ENCODE data around the gene AGPAT1.
"Not testable (repeated sequence)": the region's sequence is repeated elsewhere in the genome, so short reads cannot be mapped to it uniquely, and the experiment has no call there.

The AGPAT1 gene

DNA sequence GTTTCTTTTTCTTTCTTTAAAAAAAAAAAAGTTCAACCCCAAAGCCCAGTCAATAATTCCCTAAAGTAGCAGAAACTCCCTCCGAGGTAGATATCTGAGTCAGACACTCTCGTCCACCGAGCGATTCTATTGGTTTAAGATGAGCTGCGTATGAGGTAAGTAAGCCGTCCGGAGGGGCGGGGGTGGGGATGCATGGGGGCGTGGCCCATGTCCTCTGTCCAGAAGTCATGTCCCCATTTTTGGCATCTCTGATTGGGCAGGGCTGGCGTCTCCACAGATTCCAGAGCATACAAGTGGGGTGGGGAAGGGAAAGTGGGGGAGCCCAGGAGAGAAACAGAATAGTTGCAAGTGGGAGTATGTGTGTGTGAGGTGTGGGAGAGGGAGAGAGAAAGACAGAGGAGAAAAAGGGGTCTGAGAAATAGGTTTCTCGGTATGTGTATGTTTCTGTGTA, 9.8 kb upstream of the AGPAT1 start:
- not testable (repeated sequence) for DNase-seq

DNA sequence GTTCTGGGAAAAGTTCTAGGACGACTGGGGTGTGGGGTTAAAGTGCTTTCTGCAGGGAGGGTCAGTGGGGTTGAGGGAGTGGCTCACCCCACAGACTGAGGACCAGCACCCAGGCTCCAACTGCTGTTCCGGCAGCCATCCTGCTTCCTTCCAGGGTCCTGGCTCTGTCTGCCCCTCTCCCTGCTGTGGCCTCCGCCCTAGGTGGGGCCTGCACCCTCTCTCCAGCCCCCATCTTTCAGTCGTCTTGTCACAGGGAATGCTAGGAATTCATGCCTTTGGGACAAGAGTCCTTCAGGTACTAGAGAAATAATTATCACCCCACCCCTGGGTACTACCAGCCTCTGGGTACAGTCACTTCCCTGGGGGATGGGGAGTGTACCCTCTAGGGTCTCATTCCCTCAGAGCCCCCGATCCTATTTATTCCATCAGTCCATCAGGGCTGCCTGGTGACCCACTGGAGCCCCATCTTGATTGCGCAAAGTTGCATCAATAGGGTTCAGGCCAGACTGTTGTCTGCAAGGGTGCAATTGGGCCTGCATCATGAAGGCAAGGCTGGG, 8.3 kb upstream of the AGPAT1 start, which contains the start of gene AGER:
Gene AGER (minus strand): TSS at position 170 of the 557 bp plus-strand sequence. CDS start 31 bp downstream, at position 139.
- no peak for DNase-seq

DNA sequence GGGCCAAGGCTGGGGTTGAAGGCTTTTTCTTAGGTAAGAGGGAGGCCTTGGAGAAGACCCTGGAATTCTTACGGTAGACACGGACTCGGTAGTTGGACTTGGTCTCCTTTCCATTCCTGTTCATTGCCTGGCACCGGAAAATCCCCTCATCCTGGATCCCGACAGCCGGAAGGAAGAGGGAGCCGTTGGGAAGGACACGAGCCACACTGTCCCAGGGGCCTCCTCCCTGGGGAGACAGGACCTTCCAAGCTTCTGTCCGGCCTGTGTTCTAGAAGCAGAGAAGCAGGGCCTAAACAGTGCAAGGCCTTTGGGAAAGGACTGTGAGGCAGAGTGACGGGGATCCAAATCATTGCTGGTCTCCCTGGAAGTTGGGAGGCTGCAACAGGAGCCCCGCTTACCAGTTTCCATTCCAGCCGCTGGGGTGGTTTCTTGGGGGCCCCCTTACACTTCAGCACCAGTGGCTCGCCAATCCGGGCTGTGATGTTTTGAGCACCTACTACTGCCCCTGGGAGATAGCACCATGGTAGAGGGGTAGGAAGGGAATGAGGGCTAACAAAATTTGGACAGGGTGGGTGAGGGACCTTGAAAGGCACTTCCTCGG, 7.7 kb upstream of the AGPAT1 start:
- DNase-seq: no peak

DNA sequence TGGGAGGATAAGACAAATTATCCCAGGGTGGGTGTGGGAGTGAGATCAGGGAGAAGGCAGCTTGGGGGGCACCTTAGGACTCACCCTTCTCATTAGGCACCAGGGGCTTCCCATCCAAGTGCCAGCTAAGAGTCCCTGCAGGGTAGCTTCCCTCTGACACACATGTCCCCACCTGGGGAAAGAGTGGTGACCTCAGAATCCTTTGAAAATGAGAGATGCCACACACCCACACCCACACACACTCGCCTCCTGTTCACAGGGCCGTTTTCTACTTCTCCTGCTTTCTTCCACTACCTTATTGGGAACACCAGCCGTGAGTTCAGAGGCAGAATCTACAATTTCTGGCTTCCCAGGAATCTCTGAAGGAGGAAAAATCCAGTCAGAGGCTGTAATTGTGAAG, 7.1 kb upstream of the AGPAT1 start:
- DNase-seq: no peak

DNA sequence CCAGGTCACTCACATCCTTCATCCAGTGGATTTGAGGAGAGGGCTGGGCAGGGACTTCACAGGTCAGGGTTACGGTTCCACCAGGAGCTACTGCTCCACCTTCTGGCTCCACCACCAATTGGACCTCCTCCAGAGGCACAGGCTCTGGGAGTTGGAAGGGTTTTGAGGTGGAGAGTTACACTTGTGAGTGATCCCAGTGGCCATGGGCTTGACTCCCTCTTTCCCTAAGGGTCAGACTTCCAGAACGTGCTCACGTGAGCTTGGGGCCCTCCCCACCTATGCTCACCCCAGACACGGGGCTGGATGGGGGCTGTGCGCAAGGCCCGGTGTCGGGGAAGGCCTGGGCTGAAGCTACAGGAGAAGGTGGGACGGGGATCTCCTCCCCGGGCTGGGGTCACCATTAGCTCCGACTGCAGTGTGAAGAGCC, 6.7 kb upstream of the AGPAT1 start:
- no peak for DNase-seq

DNA sequence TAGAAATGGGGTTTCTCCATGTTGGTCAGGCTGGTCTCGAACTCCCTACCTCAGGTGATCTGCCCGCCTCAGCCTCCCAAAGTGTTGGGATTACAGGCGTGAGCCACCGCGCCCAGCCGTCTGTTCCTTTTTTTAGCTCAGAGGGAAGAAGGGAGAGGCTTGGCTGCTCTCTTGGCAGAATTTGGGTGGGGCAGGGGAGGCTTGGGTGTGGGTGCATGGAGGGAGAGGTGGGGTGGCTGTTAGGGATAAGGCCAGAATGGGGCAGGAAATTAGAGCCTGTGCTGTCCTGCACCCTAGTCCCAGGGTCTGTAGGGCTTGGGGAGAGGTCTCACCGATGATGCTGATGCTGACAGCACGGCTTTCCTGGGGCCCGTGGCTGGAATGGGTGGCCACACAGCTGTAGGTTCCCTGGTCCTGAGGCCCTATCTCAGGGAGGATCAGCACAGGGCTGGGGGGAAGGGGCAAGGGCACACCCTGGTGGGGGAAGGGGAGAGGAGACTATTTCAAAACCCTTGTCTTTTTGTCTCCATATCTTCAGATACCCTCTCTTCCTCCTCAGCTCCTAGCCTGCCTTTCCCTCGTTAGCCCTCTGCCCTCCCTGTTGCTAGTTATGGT, 6.1 kb upstream of the AGPAT1 start:
- DNase-seq: no peak

DNA sequence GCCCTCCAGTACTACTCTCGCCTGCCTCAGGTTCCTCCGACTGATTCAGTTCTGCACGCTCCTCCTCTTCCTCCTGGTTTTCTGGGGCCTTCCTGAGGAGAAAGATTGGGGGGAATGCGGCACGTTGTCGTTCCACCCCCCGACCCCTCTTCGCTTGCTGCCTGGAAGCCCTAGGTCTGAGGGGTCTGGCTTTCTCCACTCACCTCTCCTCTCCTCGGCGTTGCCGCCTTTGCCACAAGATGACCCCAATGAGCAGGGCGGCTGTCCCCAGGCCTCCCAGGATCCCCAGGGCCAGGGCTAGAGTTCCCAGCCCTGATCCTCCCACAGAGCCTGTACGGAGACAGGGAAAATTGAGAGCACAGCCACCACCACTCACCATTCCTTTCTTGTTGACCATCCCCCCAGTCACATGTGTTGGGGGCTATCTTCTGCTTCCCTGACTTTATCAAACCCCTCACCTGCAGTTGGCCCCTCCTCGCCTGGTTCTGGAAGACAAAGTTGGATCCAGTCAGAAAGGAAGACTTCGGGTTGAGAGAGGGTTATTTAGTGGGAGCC, 5.3 kb upstream of the AGPAT1 start:
- no peak for DNase-seq

DNA sequence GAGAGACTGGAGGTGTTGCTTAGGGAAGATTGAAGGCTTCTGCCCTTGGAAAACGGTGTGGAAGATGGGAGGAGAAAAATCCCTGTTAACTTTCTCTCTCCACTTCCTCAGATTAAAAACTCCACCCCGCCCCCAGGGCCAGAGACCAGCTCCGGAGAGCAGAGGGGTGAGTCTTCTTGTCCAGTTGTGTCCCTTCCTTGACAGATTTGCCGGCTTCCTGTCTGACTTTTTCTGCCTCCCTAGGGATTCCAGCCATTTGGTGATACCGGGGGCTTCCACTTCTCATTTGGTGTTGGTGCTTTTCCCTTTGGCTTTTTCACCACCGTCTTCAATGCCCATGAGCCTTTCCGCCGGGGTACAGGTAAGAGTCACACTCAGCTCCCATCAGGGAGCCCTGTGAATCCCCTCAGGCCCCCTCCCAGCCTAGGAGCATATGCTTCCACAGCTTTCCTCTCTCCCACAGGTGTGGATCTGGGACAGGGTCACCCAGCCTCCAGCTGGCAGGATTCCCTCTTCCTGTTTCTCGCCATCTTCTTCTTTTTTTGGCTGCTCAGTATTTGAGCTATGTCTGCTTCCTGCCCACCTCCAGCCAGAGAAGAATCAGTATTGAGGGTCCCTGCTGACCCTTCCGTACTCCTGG, 4.0 kb upstream of the AGPAT1 start:
- DNase-seq: no peak

DNA sequence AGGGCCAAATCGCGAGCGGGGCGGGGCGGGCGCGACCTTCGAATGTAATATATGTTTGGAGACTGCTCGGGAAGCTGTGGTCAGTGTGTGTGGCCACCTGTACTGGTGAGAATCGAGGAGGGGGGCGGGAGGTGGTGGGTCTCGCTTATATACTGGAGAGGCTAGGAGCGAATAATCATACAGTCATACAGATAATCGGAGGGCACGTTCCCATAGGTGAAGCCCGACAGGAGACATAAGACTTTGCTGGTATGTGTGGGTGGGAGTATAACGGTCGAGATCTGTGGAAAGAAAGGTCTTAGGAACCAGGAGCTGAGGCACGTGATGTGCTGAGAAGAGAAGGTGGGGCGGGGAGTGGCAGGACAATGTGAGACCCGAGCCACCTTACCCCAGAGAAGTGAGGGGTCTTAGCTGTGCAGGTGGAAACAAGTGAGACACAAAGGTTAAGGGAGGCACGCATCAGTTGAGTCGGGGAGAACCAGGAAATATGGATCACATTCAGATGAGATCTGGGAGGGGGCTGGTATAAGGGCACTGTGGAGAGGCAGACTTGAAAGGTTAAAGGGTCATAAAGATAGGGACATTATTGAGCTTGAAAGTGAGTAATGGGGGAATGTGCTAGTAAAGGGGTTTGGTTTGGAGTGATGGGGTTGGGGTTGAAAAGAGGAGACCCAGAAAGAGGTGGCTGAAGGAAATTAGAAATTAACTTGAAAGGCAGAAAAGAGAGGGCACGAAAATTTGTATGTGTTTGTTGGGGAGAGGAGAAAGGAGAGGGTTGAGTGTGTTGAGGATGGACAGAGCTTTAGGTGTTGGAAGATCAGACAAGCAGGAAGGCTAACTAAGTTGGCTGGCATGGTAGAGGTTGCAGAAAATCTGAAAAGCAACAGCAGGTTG, 2.9 kb upstream of the AGPAT1 start:
- no peak for DNase-seq

DNA sequence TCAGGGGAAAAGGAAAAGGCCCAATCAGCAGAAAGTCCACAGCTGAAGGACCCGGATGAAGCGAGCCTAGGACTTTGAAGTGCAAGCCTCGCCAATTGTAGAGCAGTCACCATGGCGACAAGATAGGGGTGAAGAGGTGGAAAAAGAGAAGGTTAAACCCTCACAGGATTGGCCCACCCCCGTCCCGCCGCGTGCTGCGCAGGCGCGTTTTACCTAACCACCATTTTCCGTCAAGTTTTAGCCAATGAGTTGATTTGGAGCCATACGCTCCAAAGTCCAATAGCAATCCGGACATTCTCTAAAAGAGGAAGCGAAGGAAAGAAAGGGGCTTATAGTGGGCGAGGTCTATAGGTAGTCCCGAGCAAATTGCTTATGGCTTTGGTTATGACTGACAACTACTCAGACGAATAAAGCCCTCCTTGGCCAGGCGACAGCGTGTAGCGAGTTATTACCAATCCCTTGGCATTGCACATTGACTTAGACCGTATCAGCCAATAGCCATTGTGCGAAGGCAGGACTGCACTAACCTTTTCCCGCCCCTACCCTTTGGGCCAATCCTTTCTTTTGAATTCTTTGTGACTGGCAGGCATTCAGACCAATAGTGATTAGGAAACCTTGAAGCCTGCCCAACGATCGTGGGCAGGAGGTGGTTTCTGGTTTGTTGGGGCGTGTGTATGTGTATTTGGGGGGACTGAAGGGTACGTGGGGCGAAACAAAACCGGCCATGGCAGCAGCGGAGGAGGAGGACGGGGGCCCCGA, 2.1 kb upstream of the AGPAT1 start, which contains the start of gene RNF5:
Gene RNF5 (plus strand): TSS at position 618 of the 759 bp plus-strand sequence. CDS start 107 bp downstream, at position 725.
- DNase-seq: peak; percentile 99

DNA sequence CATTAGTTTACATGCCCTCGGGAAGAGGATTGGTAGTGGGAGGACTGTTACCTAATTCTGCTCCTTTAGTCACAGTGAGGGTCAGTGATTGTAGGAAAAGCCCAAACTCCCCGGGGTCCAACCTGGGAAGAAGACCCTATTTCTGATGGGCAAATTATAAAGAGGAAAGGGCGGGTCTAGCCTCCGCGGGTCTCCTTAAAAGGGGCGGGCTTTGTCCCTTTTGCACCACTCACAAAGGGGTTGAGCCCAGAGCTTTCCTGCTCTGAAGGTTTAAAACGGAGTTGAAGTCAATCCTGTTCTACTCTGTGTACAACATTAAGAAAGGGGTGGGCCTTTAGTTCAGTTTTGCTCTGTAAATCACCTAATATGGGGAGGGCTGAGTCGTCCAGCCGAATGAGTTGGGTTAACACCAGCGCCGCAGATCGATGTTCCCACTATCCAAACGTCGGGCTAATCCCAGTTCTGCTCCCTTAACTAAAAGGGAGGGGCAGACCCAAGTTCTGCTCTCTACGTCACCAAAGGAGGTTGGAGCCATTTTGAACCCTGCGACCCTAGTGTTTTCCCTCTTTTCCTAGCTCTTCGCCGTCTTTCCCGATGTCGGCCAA, 1.4 kb upstream of the AGPAT1 start:
- DNase-seq: peak; percentile 44

DNA sequence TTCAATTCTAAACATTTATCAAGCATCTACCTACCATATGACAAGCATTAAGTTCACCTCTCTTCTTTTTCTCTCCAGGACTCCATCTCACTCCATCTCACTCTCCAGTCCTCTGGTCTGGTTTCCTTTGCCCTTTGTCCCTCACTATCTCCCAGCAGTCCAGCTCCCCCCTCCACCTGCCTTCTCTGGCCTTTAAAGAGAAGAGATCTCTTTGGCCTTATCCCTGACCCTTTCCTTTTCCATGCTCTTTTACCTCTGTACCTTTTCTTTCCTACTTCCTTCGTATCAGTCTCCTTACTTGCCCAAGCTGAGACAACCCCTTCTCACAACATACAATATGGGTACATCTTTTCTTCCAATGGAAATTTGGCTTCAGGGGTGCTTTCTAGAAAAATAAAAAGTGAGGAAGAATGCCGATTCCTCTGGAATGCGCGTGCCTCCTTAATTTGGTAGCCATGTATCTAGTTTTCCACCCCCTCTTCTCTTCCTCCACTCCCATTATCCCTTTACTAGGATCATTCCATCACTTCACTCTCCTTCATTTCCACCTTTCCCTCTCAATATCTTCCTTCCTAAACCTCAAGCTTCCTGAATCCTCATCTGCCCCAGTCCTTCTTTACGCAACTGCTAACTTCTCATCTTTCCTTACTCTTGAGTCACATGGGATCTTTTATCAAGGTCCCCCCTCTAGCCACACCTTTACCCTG, 745 bp upstream of the AGPAT1 start:
- DNase-seq: no peak

DNA sequence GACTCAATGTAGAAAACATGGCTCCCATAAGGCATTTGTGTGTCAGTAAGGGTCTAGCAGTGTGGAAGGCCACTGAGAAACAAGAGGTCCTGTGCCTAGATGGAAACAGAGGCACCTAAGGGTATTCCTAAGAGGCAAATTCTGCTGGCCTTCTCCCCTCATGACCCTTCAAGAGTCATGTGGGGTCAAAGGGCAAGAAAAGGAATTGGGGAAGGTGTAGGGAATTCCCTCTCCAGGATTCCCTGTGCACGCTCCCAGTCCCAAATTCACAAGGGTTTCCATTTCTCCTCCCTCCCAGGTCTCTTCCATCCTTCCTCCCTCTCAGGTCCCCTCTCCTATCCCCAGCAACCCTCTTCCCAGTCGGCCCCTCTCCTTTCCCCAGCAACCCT, 568 bp downstream of the AGPAT1 start:
- DNase-seq: no peak

DNA sequence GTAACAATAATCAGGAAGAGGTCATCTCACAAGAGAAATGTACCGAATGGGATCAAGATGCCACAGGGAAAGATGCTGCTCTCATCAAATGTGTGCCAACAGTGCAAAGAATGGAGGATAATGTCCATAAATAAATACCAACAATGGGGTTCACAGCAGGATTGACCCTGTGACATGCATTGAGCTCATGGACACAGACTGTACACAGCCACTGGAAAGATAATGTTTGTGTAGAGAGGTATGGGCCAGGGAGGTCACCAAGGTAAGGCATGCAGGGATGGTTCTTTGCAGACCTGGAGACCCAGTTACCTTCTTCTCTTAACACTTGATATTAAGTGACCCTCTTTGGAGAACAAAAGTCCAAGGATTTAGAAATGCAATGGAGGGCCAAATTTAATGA, 1.5 kb downstream of the AGPAT1 start:
- no peak for DNase-seq

DNA sequence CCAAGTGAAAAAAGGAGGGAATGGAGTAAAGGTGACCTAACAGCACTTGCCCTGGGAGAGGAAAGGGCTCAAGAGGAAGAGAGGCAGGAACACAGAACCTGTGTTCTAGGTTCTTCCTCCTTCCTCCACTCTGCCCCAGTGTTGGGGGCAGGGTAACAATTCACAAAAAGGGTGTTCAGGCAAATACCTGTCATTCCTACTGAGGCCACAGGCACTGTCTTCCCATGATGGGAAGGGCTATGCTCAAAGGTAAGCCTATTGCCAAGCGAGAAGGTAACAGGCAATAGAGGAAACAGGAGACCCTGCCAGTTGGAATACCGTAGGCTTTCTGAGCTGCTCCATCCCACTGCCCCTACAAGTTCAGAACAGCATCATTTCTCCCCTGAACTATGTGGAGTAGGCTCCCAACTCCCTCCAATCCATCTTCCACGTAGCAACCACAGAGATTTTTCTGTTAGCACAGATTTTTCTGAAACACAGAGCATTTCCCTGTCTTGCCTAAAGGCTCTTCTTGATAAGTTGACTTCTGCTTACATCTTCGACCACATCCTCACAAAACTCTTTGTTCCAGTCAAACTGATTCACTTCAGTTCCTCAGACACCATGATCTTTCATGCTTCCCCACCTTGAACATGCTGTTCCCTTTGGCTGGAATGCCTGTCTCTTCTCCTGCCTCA, 2.7 kb downstream of the AGPAT1 start:
- no peak for DNase-seq

DNA sequence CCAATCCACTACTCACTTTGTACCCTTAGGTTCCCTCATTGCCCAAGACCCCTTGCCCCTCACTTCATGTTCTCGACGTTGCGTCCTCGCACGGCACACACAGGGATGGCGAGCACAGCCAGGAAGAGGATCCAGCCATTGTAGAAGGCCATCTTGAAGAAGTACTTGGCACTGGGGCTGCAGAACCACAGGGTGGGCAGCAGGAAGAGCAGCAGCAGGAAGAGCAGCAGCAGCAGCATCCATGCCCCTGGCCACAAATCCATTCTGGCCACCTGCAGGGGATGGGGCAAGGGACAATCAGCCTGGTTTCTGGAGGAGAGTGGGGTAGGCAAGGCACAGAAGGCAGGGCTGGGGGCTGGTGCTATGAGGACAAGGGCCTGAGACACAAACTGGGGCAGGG, 4.7 kb downstream of the AGPAT1 start:
- no peak for DNase-seq

DNA sequence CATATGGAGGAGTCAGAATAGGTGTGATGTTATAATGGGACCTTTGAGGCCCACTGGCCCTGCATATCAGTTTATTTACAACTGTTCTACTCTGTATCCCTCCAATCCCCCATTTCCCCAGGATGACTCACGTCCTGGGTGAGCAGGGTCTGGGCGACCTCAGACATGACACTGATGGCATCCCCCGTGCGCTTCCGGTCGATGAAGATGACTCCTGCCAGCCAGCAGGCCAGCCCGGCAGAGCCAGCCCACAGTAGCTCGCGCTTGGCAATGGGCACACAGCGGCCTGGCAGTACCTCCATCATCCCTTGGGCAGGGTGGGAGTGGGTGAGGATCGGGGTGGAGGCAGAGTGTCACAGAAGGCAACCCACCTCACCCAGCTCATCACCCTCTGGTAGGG, 5.6 kb downstream of the AGPAT1 start:
- no peak for DNase-seq

DNA sequence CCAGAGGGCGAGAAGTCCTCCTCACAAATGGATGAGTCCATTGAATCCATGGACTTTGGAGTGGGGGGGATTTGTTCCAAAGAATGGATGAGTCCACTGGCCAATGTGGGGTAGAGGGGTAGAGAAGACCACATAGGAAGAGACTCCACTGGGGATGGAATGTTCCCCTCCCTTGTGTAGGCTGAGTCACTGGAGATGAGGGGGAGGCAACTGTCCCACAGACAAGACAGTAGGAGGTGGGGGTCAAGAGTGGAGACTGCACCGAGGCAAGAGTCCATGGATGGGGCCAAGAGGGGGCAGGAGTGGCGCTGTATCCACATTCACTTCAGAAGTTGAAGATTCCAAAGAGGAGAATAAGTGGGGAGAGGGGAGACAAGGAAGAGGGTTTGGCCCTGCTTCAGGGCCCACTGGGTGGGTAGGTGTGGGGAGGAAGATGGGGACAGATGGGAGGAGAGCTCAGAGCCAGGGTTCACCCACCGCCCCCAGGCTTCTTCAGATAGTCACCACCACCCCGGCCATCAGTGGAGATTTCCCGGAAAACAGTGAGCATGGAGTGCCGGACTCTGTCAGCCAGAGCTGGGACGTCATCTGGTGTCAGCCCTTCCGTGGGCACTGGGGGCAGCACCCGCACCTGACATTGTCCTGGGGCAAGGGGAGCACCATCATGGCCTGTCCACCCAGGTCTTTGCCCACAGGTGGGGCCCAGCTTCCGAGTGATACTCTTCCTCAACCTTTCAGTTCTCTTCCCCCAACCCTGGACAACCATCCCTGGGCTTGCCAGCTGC, 6.9 kb downstream of the AGPAT1 start:
- no peak for DNase-seq

DNA sequence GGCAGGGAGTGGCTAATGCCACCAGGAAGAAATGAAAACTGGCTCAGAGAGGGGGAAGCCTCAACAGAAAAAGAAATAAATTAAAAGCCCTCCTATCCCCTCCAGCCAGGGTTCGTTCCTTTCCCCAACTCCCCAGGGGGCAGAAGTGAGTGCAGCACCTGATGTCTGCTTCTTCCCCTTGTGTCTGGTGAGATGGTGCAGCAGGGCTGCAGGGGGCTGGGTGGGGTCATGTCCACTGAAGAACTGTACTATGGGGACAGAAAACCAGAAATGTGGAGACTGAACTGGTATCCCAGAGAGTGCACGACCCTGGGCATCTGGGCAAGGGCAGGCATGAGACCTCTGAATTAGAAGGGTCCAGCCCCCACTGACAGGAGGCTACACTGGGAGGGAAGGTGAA, 7.5 kb downstream of the AGPAT1 start:
- DNase-seq: no peak

All from NCI-H1092 (cell line).